OCI-LY3 (cell line): ENCODE data around the gene INSC.

Source experiments
- CTCF ChIP-seq: fragments of 200-600, 300-600 bp; sonication (generic); IDR thresholded peaks from 2 replicates; pipeline ENCODE4 v1.5.1; 2014; ENCODE audit warnings: antibody characterized with exemption, low read length, low read depth
- EZH2phosphoT487 ChIP-seq: fragments of 200-600 bp; shearing (Covaris generic); IDR thresholded peaks from 2 replicates; pipeline ENCODE4 v1.6.1; 2018; ENCODE audit warnings: antibody characterized with exemption, mixed run types, low read depth

GRCh38 chr11:15189189-15189588, 74.5 kb downstream of the INSC start:
- TF ChIP-seq CTCF = no peak
- TF ChIP-seq EZH2phosphoT487 = no peak
